Measurements from ENCODE around the gene C6orf141.
"Not testable (repeated sequence)": the region's sequence is repeated elsewhere in the genome, so short reads cannot be mapped to it uniquely, and the experiment has no call there.

Gene C6orf141

DNA sequence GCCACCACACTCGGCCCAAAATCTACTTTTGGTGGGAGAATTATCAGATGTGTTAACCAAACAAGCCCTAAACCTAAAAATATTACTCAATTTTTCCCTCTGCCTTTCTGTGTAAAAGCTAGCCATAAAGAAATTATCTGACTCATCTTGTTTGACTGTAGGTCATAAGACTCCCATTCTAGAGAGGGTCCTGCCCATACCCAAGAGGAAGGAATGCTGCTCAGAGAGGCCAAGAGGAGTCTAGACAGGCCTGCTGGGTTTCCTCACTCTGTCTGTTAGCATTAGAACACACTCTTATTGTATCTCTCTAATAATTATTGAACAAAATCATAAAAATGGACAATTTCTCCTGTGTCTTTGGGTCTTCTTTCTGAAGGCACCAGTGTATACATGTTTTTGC is 26.1 kb downstream of the C6orf141 start:
- H3K27ac ChIP-seq (ENCODE audit: low read length), result no peak overlapping the region
- DNase-seq (ENCODE audit: low read depth, low spot score), result no peak
- no CpG with 5 or more reads among the region's 1 CpG for WGBS (ENCODE audit: insufficient coverage, insufficient read length)
- no peak overlapping the region for H3K4me3 ChIP-seq (ENCODE audit: low read length)
- no peaks in the 10 kb centered on the region for H3K4me1 ChIP-seq (ENCODE audit: control insufficient read depth, insufficient read depth, low read length)
- H3K9me3 ChIP-seq (ENCODE audit: control insufficient read depth, insufficient read depth, low read length), result no peaks in the 10 kb centered on the region
- no peaks in the 10 kb centered on the region for H3K36me3 ChIP-seq (ENCODE audit: control insufficient read depth, insufficient read depth, low read length)
- no peaks in the 10 kb centered on the region for H3K27me3 ChIP-seq (ENCODE audit: control insufficient read depth, insufficient read depth, low read length)

DNA sequence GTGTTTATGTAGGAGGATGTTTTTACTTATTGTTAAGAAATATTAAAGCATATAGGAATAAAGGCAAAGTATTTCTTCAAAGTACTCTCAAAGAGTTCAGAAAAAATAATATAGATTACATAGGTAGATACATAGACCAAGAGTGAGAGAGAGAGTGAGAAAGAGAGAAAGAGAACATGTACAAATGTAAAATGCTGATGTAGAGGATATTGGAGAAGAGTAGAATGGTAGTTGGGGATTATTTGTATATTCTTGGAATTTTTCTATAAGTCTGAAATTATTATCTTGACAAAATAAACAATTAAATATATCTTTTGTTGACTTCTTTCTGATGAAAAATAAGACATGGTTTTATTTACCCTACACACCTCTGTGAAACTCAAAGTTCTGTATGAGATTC is 29.2 kb downstream of the C6orf141 start:
- Histone ChIP-seq H3K27ac (ENCODE audit: low read length) (no peak overlapping the region), H3K4me3 (ENCODE audit: low read length) (no peak overlapping the region), H3K27me3 (ENCODE audit: control insufficient read depth, insufficient read depth, low read length) (no peaks in the 10 kb centered on the region), H3K4me1 (ENCODE audit: control insufficient read depth, insufficient read depth, low read length) (no peaks in the 10 kb centered on the region), H3K9me3 (ENCODE audit: control insufficient read depth, insufficient read depth, low read length) (no peaks in the 10 kb centered on the region), H3K36me3 (ENCODE audit: control insufficient read depth, insufficient read depth, low read length) (no peaks in the 10 kb centered on the region)
- no peak for DNase-seq (ENCODE audit: low read depth, low spot score)

DNA sequence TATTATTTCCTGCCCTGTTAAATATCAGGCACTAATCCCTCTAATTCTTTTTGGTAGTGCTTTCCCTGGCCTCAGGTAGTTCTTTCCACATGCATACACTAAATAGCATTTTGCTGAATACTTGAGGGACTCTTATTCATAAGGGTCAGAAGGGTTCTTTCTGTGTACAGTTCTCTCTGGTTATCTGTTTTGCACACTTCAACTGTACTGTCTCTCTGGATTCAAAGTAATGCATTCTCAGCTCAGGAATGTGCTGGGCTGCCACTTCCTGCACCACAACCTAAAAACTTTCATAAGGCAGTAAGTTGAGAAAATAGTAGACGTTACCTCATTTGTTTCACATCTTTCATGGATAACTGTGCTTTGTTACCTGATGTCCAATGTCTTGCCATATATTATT is 32.1 kb downstream of the C6orf141 start:
- no peak for DNase-seq (ENCODE audit: low read depth, low spot score)
- Histone ChIP-seq H3K36me3 (ENCODE audit: control insufficient read depth, insufficient read depth, low read length) (no peaks in the 10 kb centered on the region), H3K4me3 (ENCODE audit: low read length) (no peak overlapping the region), H3K4me1 (ENCODE audit: control insufficient read depth, insufficient read depth, low read length) (no peaks in the 10 kb centered on the region), H3K27ac (ENCODE audit: low read length) (no peak overlapping the region), H3K9me3 (ENCODE audit: control insufficient read depth, insufficient read depth, low read length) (no peaks in the 10 kb centered on the region), H3K27me3 (ENCODE audit: control insufficient read depth, insufficient read depth, low read length) (no peaks in the 10 kb centered on the region)
- WGBS (ENCODE audit: insufficient coverage, insufficient read length), result no CpG with 5 or more reads among the region's 1 CpG

DNA sequence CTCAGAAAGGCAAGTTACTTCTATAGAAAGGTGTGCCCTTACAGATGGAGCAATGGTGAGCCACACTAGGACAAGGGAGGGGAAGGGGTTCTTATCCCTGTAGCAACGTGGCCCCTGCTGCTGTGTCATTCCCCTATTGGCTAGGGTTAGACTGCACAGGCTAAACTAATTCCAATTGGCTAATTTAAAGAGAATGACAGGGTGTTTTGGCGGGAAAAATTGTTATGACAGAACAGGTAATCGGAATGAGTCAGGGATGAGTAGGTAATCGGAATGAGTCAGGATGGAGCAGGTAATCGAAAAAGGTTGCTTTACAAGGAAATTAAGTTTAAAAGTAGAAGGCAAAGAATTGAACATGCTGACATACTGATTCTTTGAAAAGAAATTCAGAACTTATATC is 36.8 kb downstream of the C6orf141 start:
- WGBS (ENCODE audit: insufficient coverage, insufficient read length), result no CpG with 5 or more reads among the region's 5 CpGs
- not testable (repeated sequence) for H3K27ac ChIP-seq (ENCODE audit: low read length); H3K4me3 ChIP-seq (ENCODE audit: low read length); H3K9me3 ChIP-seq (ENCODE audit: control insufficient read depth, insufficient read depth, low read length); H3K27me3 ChIP-seq (ENCODE audit: control insufficient read depth, insufficient read depth, low read length); H3K4me1 ChIP-seq (ENCODE audit: control insufficient read depth, insufficient read depth, low read length); H3K36me3 ChIP-seq (ENCODE audit: control insufficient read depth, insufficient read depth, low read length); DNase-seq (ENCODE audit: low read depth, low spot score)
